ENCODE results near the gene SSBP4. TPM values are rescaled to one million over a fixed set of nuclear protein-coding genes. Genes with fewer than 3 reads are reported as not detected.

The SSBP4 gene
- total RNA-seq, 1 donor from 2014 or later: 233 TPM

GRCh38 chr19:18466354-18466753, 47.2 kb downstream of the SSBP4 start:
- intact Hi-C loops (cut with DNase I): no loop called here
- no peaks in the 10 kb centered on the region for H3K9me3 ChIP-seq
- no peak for TF ChIP-seq CTCF (IDR thresholded peaks at IDR 0.05)
- peak overlapping the region; percentile 89 to 94 for H3K27ac ChIP-seq
- H3K36me3 ChIP-seq: peaks cover 10 to 28% of the 10 kb centered on the region in 2 donors
- H3K4me1 ChIP-seq: peaks cover 17 to 59% of the 10 kb centered on the region in 2 donors
- H3K27me3 ChIP-seq: no peaks in the 10 kb centered on the region
- no peak overlapping the region for H3K4me3 ChIP-seq
- no peak for DNase-seq (ENCODE audit: low spot score in 2 of 2)

GRCh38 chr19:18467978-18468377, 48.8 kb downstream of the SSBP4 start:
- H3K4me3 ChIP-seq: no peak overlapping the region
- H3K27ac ChIP-seq: peak overlapping the region in 1 of 2 donors; percentile 41
- peaks cover 17 to 49% of the 10 kb centered on the region in 2 donors for H3K4me1 ChIP-seq
- intact Hi-C loops (cut with DNase I): no loop called here
- H3K9me3 ChIP-seq: no peaks in the 10 kb centered on the region
- peaks cover 10 to 25% of the 10 kb centered on the region in 2 donors for H3K36me3 ChIP-seq
- no peak for DNase-seq (ENCODE audit: low spot score in 2 of 2)
- no peaks in the 10 kb centered on the region for H3K27me3 ChIP-seq
- no peak for TF ChIP-seq CTCF (IDR thresholded peaks at IDR 0.05)

DNA sequence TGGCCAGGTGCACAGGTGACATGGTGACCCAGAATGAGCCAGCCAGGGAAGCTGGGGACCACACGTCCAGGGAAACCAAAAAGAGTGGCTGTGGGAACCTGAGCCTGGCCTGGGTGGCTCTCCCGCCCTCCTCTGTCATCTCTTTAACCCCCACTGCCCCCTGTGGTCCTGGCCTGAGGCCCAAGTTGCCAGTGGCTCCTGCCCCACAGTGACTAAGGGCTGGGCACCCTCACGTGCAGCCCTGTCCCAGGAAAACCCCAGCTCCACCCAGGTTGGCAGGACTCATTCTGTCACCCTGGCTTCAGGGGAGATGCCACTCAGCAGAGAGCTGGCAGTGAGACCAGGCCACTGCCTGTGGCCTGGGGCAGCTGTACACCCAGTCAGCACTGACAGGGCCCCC, 49.3 kb downstream of the SSBP4 start:
- DNase-seq (ENCODE audit: low spot score in 2 of 2): no peak
- Histone ChIP-seq H3K27ac (peak overlapping the region; percentile 5 to 41), H3K4me3 (no peak overlapping the region), H3K9me3 (no peaks in the 10 kb centered on the region), H3K27me3 (no peaks in the 10 kb centered on the region), H3K36me3 (peaks cover 10 to 23% of the 10 kb centered on the region in 2 donors), H3K4me1 (peaks cover 17 to 49% of the 10 kb centered on the region in 2 donors)
- TF ChIP-seq CTCF (IDR thresholded peaks at IDR 0.05): no peak
- intact Hi-C loops (cut with DNase I): no loop called here

GRCh38 chr19:18469069-18469846, 50.1 kb downstream of the SSBP4 start:
- Histone ChIP-seq H3K27ac (peak overlapping the region; percentile 13 to 41), H3K4me1 (peaks cover 17 to 54% of the 10 kb centered on the region in 2 donors), H3K9me3 (no peaks in the 10 kb centered on the region), H3K36me3 (peaks cover 10 to 23% of the 10 kb centered on the region in 2 donors), H3K4me3 (no peak overlapping the region), H3K27me3 (no peaks in the 10 kb centered on the region)
- peak in 1 of 2 donors; percentile 80 for DNase-seq (ENCODE audit: low spot score in 2 of 2)
- intact Hi-C loops (cut with DNase I): no loop called here
- TF ChIP-seq CTCF (IDR thresholded peaks at IDR 0.05): peak; percentile 69 to 78 (median 72)

DNA sequence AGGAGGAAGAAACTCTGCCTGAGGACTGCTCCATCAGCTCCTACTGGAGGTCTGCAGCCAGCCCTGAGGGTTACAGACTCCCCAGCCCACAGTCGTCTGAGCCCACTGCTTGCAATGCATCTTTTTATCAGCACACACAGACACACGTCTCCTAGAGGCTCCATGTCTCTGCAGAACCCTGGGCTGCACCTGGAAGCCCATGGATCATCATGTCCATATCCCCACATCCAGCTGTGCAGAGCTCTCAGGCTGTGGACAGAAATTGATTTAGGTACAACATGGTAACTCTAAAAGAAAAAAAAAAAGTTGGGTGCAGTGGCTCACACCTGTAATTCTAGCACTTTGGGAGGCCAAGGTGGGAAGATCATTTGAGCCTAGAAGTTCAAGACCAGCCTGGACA, 51.6 kb downstream of the SSBP4 start:
- intact Hi-C loops (cut with DNase I): no loop called here
- DNase-seq (ENCODE audit: low spot score in 2 of 2): no peak
- Histone ChIP-seq H3K4me1 (peaks cover 8 to 48% of the 10 kb centered on the region in 2 donors), H3K27ac (no peak overlapping the region), H3K36me3 (peaks cover 10 to 18% of the 10 kb centered on the region in 2 donors), H3K4me3 (no peak overlapping the region), H3K9me3 (no peaks in the 10 kb centered on the region), H3K27me3 (no peaks in the 10 kb centered on the region)
- TF ChIP-seq CTCF (IDR thresholded peaks at IDR 0.05): no peak
